CD14-positive monocyte (primary cell): ENCODE results near the gene BLOC1S4. TPM values are rescaled to one million over a fixed set of nuclear protein-coding genes. Genes with fewer than 3 reads are reported as not detected.

Experiments
- DNase-seq, 3 donors: peaks; one replicate each; pipeline ENCODE4 v3.0.0-alpha.2; 2011 to 2022
- H2AFZ ChIP-seq: 2 replicates; pipeline ENCODE4 v1.6.0; 2012; ENCODE audit warnings: mild to moderate bottlenecking, low read depth, low read length, inconsistent platforms; ENCODE audit not compliant: insufficient read depth, poor library complexity, severe bottlenecking
- H3K27ac ChIP-seq, 2 donors: 1 replicate in 1 of 2; 2 replicates in 1 of 2; pipeline ENCODE4 v1.5.1; 2012 to 2013; ENCODE audit warnings: low read length in 2 of 2, control low read depth in 1 of 2, inconsistent platforms in 1 of 2, low read depth in 1 of 2, mild to moderate bottlenecking in 1 of 2
- H3K27me3 ChIP-seq, 2 donors: one replicate each; pipeline versions ENCODE4 v1.6.0 to v1.6.1; 2011 to 2013; ENCODE audit warnings: low read length in 2 of 2; ENCODE audit not compliant: control insufficient read depth in 2 of 2, insufficient read depth in 2 of 2
- H3K36me3 ChIP-seq, 2 donors: replicated peaks in 1 of 2; 1 replicate in 1 of 2; 2 replicates in 1 of 2; pipeline versions ENCODE4 v1.5.1 to v1.6.1; 2012 to 2013; ENCODE audit warnings: low read length in 2 of 2, control low read depth in 1 of 2, inconsistent platforms in 1 of 2, mild to moderate bottlenecking in 1 of 2; ENCODE audit not compliant: insufficient read depth in 2 of 2, control insufficient read depth in 1 of 2
- H3K4me1 ChIP-seq, 2 donors: 1 replicate in 1 of 2; 2 replicates in 1 of 2; pipeline versions ENCODE4 v1.5.1 to v1.6.1; 2012 to 2013; ENCODE audit warnings: low read length in 2 of 2, control low read depth in 1 of 2, inconsistent platforms in 1 of 2, mild to moderate bottlenecking in 1 of 2, moderate library complexity in 1 of 2; ENCODE audit not compliant: insufficient read depth in 2 of 2, control insufficient read depth in 1 of 2
- H3K4me2 ChIP-seq: replicated peaks from 2 replicates; pipeline ENCODE3; 2012; ENCODE audit warnings: low read length, moderate library complexity, mild to moderate bottlenecking; ENCODE audit not compliant: poor library complexity, severe bottlenecking; ENCODE audit errors: extremely low read depth
- H3K4me3 ChIP-seq, 3 experiments: fragments of 200-600 bp in 1 of 3; sonication (generic) in 1 of 3; replicated peaks in 1 of 3; 1 replicate in 2 of 3; 2 replicates in 1 of 3; pipeline ENCODE4 v1.5.1; 2011 to 2013; ENCODE audit warnings: low read length in 3 of 3, mild to moderate bottlenecking in 3 of 3, control low read depth in 2 of 3, low read depth in 2 of 3, inconsistent platforms in 1 of 3, moderate library complexity in 1 of 3
- H3K79me2 ChIP-seq: 2 replicates; pipeline ENCODE4 v1.6.0; 2012; ENCODE audit warnings: mild to moderate bottlenecking, control low read depth, inconsistent platforms, low read length, moderate library complexity; ENCODE audit not compliant: insufficient read depth
- H3K9ac ChIP-seq: 2 replicates; pipeline ENCODE4 v1.6.0; 2017; ENCODE audit warnings: low read length, mild to moderate bottlenecking; ENCODE audit not compliant: insufficient read depth, poor library complexity, severe bottlenecking
- H3K9me3 ChIP-seq, 2 donors: replicated peaks in 1 of 2; 1 replicate in 1 of 2; 2 replicates in 1 of 2; pipeline versions ENCODE4 v1.5.1 to v1.6.1; 2012 to 2013; ENCODE audit warnings: low read length in 2 of 2, control low read depth in 1 of 2; ENCODE audit not compliant: control insufficient read depth in 1 of 2, insufficient read depth in 1 of 2
- H4K20me1 ChIP-seq: 2 replicates; pipeline ENCODE4 v1.6.0; 2012; ENCODE audit warnings: mild to moderate bottlenecking, low read length, control low read depth, moderate library complexity; ENCODE audit not compliant: insufficient read depth
- H3K27ac Mint-ChIP-seq, 7 donors: one replicate each; pipeline ENCODE4 v1.8.0; 2020; ENCODE audit warnings: mild to moderate bottlenecking in 7 of 7, mixed read lengths in 7 of 7, moderate library complexity in 6 of 7, inconsistent platforms in 2 of 7
- H3K27me3 Mint-ChIP-seq, 3 donors: one replicate each; pipeline ENCODE4 v1.8.0; 2021 to 2022; ENCODE audit warnings: low read depth in 3 of 3, mild to moderate bottlenecking in 3 of 3, mixed read lengths in 3 of 3, moderate library complexity in 3 of 3, inconsistent platforms in 1 of 3
- H3K36me3 Mint-ChIP-seq, 2 donors: one replicate each; pipeline ENCODE4 v1.8.0; 2020; ENCODE audit warnings: mixed read lengths in 2 of 2, inconsistent platforms in 1 of 2, mild to moderate bottlenecking in 1 of 2
- H3K4me1 Mint-ChIP-seq: one replicate; pipeline ENCODE4 v1.8.0; 2020; ENCODE audit warnings: mild to moderate bottlenecking, mixed read lengths
- H3K4me3 Mint-ChIP-seq, 2 donors: one replicate each; pipeline ENCODE4 v1.8.0; 2020; ENCODE audit warnings: mild to moderate bottlenecking in 2 of 2, mixed read lengths in 2 of 2, moderate library complexity in 1 of 2
- H3K9me3 Mint-ChIP-seq, 7 donors: one replicate each; pipeline ENCODE4 v1.8.0; 2020 to 2022; ENCODE audit warnings: mixed read lengths in 7 of 7, mild to moderate bottlenecking in 6 of 7, moderate library complexity in 6 of 7, inconsistent platforms in 2 of 7
- CTCF ChIP-seq: fragments of 200-600 bp; IDR thresholded peaks from one replicate; pipeline ENCODE4 v1.8.0; 2022; ENCODE audit warnings: antibody characterized with exemption, mild to moderate bottlenecking
- WGBS: methylation state at CpG from one replicate; pipeline ENCODE4 v1.1.5; 2013; ENCODE audit warnings: missing lambda C conversion rate; ENCODE audit not compliant: insufficient coverage; 5-methylcytosine and 5-hydroxymethylcytosine counted together
- intact Hi-C, 2 donors: fragments of 100-400 bp; cut with micrococcal nuclease; formaldehyde crosslinking; loops; one replicate each; pipeline versions ENCODE4 v1.15.0 to v1.15.1; 2023
- polyA plus RNA-seq, 3 donors: library from polyadenylated mRNA; depleted of rRNA in 1 of 3; unstranded in 2 of 3; stranded (reverse) in 1 of 3; fragments of 300-500 nt in 2 of 3; fragments of >200 nt in 1 of 3; fragmentation: Illumina TruSeq in 2 of 3; gene quantifications; 1 replicate in 2 of 3; 2 replicates in 1 of 3; pipeline ENCODE4 v1.2.3, GENCODE V29; 2012 to 2021

Gene BLOC1S4
- polyA plus RNA-seq, 3 donors: 6.7 to 30.9 (median 20.1) TPM

DNA sequence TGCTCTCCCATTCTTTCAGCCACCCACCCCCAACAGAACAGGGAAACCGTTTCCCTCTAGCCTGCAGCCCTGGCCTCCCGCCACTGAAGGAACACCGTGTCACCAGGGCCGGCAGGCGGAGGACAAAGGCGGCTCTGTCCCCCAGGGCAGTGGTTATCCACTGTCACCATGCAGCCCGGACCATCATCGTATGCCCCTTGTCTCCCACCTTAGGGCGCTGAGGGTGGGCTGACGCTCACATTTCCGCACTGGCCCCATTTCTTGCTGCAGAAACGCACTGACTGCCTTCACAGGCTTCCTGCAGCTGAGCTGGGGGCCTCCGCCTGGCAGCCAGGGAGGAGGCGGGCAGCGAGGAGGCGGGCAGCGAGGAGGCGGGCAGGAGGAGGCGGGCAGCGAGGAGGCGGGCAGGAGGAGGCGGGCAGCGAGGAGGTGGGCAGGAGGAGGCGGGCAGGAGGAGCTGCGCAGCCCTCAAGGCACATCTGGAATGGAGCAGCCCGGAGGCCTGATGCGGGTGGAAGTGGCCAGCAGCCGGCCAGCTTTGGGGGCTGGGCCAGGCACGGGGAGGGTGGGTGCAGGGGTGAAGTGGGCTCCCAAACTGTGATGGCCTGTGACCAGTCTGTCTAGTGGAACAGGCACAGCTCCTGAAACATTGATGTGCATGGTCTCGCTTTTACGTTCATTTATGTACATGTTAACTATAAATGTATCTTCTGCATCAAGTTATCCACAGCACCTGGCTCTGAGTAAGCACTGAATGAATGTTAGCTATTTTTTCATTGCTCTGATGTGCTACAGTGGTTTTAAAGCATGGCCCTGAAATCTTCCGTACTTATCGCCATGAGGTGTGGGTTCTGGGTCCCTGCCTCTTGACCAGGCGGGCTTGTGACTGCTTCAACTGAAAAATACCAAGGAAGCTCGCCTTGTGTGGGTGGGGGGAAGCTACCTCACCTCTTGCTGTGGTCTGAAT, 46.0 kb downstream of the BLOC1S4 start:
- H2AFZ ChIP-seq: peak overlapping the region; percentile 46
- DNase-seq: no peak
- no peaks in the 10 kb centered on the region for H3K27me3 ChIP-seq
- peak overlapping the region in 1 of 2 donors; percentile 30 for H3K4me3 Mint-ChIP-seq
- no peak overlapping the region for H3K27ac Mint-ChIP-seq
- H3K4me1 ChIP-seq: peaks cover 0 to 3% of the 10 kb centered on the region in 2 donors
- H3K27me3 Mint-ChIP-seq: peaks cover 5 to 33% (median 10%) of the 10 kb centered on the region in 3 donors
- intact Hi-C loops: no loop called here
- no peak overlapping the region for H3K27ac ChIP-seq
- no peaks in the 10 kb centered on the region for H3K36me3 ChIP-seq
- 78% methylated on average over 32 of the region's 35 CpGs for WGBS
- H3K4me3 ChIP-seq: no peak overlapping the region
- no peak for TF ChIP-seq CTCF
- H4K20me1 ChIP-seq: no peaks in the 10 kb centered on the region
- no peak overlapping the region for H3K9ac ChIP-seq
- peak overlapping the region; percentile 22 for H3K4me2 ChIP-seq
- peaks cover 2% of the 10 kb centered on the region for H3K4me1 Mint-ChIP-seq
- H3K9me3 ChIP-seq: no peaks in the 10 kb centered on the region
- no peaks in the 10 kb centered on the region for H3K36me3 Mint-ChIP-seq
- no peaks in the 10 kb centered on the region for H3K79me2 ChIP-seq
- no peaks in the 10 kb centered on the region for H3K9me3 Mint-ChIP-seq

DNA sequence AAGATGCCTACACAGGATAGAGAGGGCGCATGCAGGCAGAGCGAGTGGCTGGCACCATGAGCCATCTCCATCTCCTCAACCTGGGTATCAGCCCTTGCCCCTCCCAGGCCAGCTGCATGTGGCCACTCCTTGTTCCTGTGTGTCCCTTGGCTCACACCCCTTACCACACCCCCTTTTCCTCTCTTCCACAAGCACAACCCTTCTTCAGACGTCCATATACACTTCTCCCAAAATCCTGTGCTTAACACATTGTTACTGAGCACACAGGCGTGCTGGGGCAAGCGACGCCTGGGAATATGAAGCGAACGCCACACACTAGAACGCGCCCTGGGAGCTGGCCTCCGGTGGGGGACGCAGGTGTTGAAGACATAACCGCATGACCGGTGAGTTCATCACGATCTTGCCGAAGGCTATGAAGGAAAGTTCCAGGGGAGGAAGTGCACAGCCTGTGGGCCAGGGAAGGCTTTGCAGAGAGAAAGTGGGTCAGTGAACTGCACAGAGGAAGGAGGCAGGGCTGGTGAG, 47.4 kb downstream of the BLOC1S4 start:
- Histone ChIP-seq H3K36me3 (no peaks in the 10 kb centered on the region), H3K4me1 (peaks cover 8 to 12% of the 10 kb centered on the region in 2 donors), H3K4me3 (no peak overlapping the region), H4K20me1 (no peaks in the 10 kb centered on the region), H3K9me3 (no peaks in the 10 kb centered on the region), H3K79me2 (no peaks in the 10 kb centered on the region), H3K27ac (no peak overlapping the region), H3K4me2 (no peak overlapping the region), H2AFZ (no peak overlapping the region), H3K27me3 (no peaks in the 10 kb centered on the region), H3K9ac (no peak overlapping the region)
- Mint-ChIP-seq H3K4me1 (peaks cover 7% of the 10 kb centered on the region), H3K4me3 (no peak overlapping the region), H3K27ac (no peak overlapping the region), H3K9me3 (no peaks in the 10 kb centered on the region), H3K27me3 (peaks cover 5 to 31% (median 10%) of the 10 kb centered on the region in 3 donors), H3K36me3 (no peaks in the 10 kb centered on the region)
- intact Hi-C loops: no loop called here
- no peak for DNase-seq
- 81% methylated on average over 16 of the region's 16 CpGs for WGBS
- no peak for TF ChIP-seq CTCF
